Endothelial cell of umbilical vein (primary cell): ENCODE measurements around the gene PLB1. TPM values are rescaled to one million over a fixed set of nuclear protein-coding genes. Genes with fewer than 3 reads are reported as not detected.

ENCODE experiments used
- BruUV-seq: library from RNA; stranded (reverse); fragments of 400-500 nt; replicated peaks from 2 replicates; lab custom pipeline; 2021; lab: Mats Ljungman, UMichigan
- CTCF ChIA-PET: fragments of 300-600, 350-600 bp; sonication (Branson Sonifier 250); formaldehyde crosslinking; loops from one replicate; lab custom pipeline; 2021; ENCODE audit warnings: antibody characterized with exemption, inconsistent platforms; lab: Charles Lee
- POLR2A ChIA-PET: fragments of 300-600, 350-600 bp; sonication (Branson Sonifier 250); formaldehyde crosslinking; loops from one replicate; lab custom pipeline; 2021; ENCODE audit warnings: antibody characterized with exemption, inconsistent platforms; lab: Charles Lee
- DNase-seq: peaks from one replicate; pipeline ENCODE4 v3.0.0-alpha.2; 2011; ENCODE audit warnings: low read depth, low spot score
- FAIRE-seq: peaks from 2 replicates; lab custom pipeline; 2011; peaks lifted over from hg19 to GRCh38; lab: Jason Lieb, UNC
- H2AFZ ChIP-seq: 2 replicates; pipeline ENCODE4 v1.6.0; 2012; ENCODE audit warnings: low read depth, low read length, control low read depth, inconsistent platforms
- H3K27ac ChIP-seq: 2 replicates; pipeline ENCODE4 v1.5.1; 2011; ENCODE audit warnings: low read depth, mild to moderate bottlenecking, control low read depth, low read length, moderate library complexity; ENCODE audit not compliant: insufficient read depth
- H3K27me3 ChIP-seq, 2 experiments: 2 replicates each; pipeline versions ENCODE4 v1.6.0 to v1.6.1; 2011; ENCODE audit warnings: low read length in 2 of 2, mixed read lengths in 1 of 2; ENCODE audit not compliant: control insufficient read depth in 2 of 2, insufficient read depth in 2 of 2
- H3K36me3 ChIP-seq, 2 experiments: 2 replicates in 1 of 2; 3 replicates in 1 of 2; pipeline ENCODE4 v1.5.1; 2011; ENCODE audit warnings: low read length in 2 of 2, mild to moderate bottlenecking in 1 of 2, moderate library complexity in 1 of 2; ENCODE audit not compliant: control insufficient read depth in 2 of 2, insufficient read depth in 2 of 2; ENCODE audit errors: extremely low read depth in 1 of 2
- H3K4me1 ChIP-seq: 3 replicates; pipeline ENCODE4 v1.5.1; 2011; ENCODE audit warnings: mild to moderate bottlenecking, low read length; ENCODE audit not compliant: control insufficient read depth, insufficient read depth; ENCODE audit errors: extremely low read depth
- H3K4me2 ChIP-seq: 2 replicates; pipeline ENCODE4 v1.6.1; 2011; ENCODE audit warnings: low read length, control low read depth, mixed read lengths; ENCODE audit not compliant: insufficient read depth
- H3K4me3 ChIP-seq, 3 experiments: fragments of 200-600 bp in 1 of 3; sonication (generic), shearing (Covaris generic) in 1 of 3; replicated peaks in 1 of 3; 2 replicates each; pipeline ENCODE4 v1.5.1; 2011 to 2016; ENCODE audit warnings: control low read depth in 3 of 3, low read length in 3 of 3, mild to moderate bottlenecking in 2 of 3, inconsistent platforms in 1 of 3, low read depth in 1 of 3, moderate library complexity in 1 of 3; ENCODE audit not compliant: insufficient read depth in 1 of 3
- H3K79me2 ChIP-seq: 2 replicates; pipeline ENCODE4 v1.6.0; 2012; ENCODE audit warnings: low read length, inconsistent platforms; ENCODE audit not compliant: control insufficient read depth, insufficient read depth
- H3K9ac ChIP-seq: replicated peaks from 2 replicates; pipeline ENCODE3; 2011; ENCODE audit warnings: low read length, control low read depth; ENCODE audit not compliant: insufficient read depth; ENCODE audit errors: extremely low read depth
- H3K9me1 ChIP-seq: replicated peaks from 3 replicates; pipeline ENCODE4 v1.6.0; 2011; ENCODE audit warnings: mild to moderate bottlenecking, low read length; ENCODE audit not compliant: control insufficient read depth, insufficient read depth; ENCODE audit errors: extremely low read depth
- H3K9me3 ChIP-seq: replicated peaks from 2 replicates; pipeline ENCODE4 v1.5.1; 2012; ENCODE audit warnings: low read length, inconsistent platforms; ENCODE audit not compliant: control insufficient read depth, insufficient read depth
- H4K20me1 ChIP-seq: replicated peaks from 2 replicates; pipeline ENCODE3; 2011; ENCODE audit warnings: mild to moderate bottlenecking, low read length; ENCODE audit not compliant: control insufficient read depth, insufficient read depth; ENCODE audit errors: extremely low read depth
- CTCF ChIP-seq, 2 donors: IDR thresholded peaks; 1 replicate in 1 of 2; 2 replicates in 1 of 2; pipeline ENCODE4 v1.5.1; 2011; ENCODE audit warnings: low read length in 2 of 2, mild to moderate bottlenecking in 2 of 2, moderate library complexity in 2 of 2, control low read depth in 1 of 2, inconsistent platforms in 1 of 2, low read depth in 1 of 2; ENCODE audit not compliant: insufficient read depth in 1 of 2; ENCODE audit errors: extremely low read depth in 1 of 2
- EZH2 ChIP-seq: IDR thresholded peaks from 2 replicates; pipeline ENCODE4 v1.6.1; 2012; ENCODE audit warnings: borderline replicate concordance, low read depth, mild to moderate bottlenecking, moderate library complexity, low read length, inconsistent platforms; ENCODE audit not compliant: severe bottlenecking
- FOS ChIP-seq: IDR thresholded peaks from 2 replicates; pipeline ENCODE4 v1.6.1; 2011; ENCODE audit warnings: mild to moderate bottlenecking, low read length, moderate library complexity, borderline replicate concordance; ENCODE audit not compliant: insufficient read depth
- GATA2 ChIP-seq: IDR thresholded peaks from 2 replicates; pipeline ENCODE4 v1.7.0; 2011; ENCODE audit warnings: low read depth, mild to moderate bottlenecking, moderate library complexity, mixed read lengths, low read length; ENCODE audit not compliant: insufficient read length, insufficient read depth
- JUN ChIP-seq: IDR thresholded peaks from 2 replicates; pipeline ENCODE4 v1.6.1; 2011; ENCODE audit warnings: borderline replicate concordance, low read depth; ENCODE audit not compliant: insufficient read length, insufficient read depth
- MAX ChIP-seq: IDR thresholded peaks from 2 replicates; pipeline ENCODE4 v1.6.1; 2011; ENCODE audit not compliant: insufficient read depth, insufficient read length
- MYC ChIP-seq: IDR thresholded peaks from one replicate; pipeline ENCODE4 v1.6.1; 2011; ENCODE audit warnings: mild to moderate bottlenecking, low read depth, low read length
- POLR2A ChIP-seq: IDR thresholded peaks from 2 replicates; pipeline ENCODE4 v1.6.1; 2012; ENCODE audit warnings: low read depth, mild to moderate bottlenecking, control low read depth, low read length
- POLR2AphosphoS5 ChIP-seq: IDR thresholded peaks from 2 replicates; pipeline ENCODE4 v1.6.1; 2012; ENCODE audit warnings: low read depth, mild to moderate bottlenecking, control low read depth, low read length, moderate library complexity; ENCODE audit not compliant: insufficient read depth
- dilution Hi-C: fragments of 300-500 bp; cut with MboI; formaldehyde crosslinking; loops from one replicate; pipeline ENCODE4 v1.15.0; 2019; ENCODE audit warnings: low sequenced_read_pairs; ENCODE audit not compliant: extremely low pct_ligation_motif_present
- intact Hi-C: fragments of 100-400 bp; cut with micrococcal nuclease; formaldehyde crosslinking; loops from one replicate; pipeline ENCODE4 v1.10.0; 2022
- polyA plus RNA-seq, 4 experiments: library from polyadenylated mRNA; depleted of rRNA in 3 of 4; stranded (reverse) in 3 of 4; unstranded in 1 of 4; fragments of >200 nt; gene quantifications; 2 replicates each; pipeline versions ENCODE4 v1.2.1 to v1.2.3, GENCODE V29; 2011 to 2012; ENCODE audit warnings: missing spikeins in 1 of 4
- total RNA-seq: library from RNA; stranded (reverse); gene quantifications from 2 replicates; pipeline ENCODE4 v1.2.3, GENCODE V29; 2021

Gene PLB1
- total and polyA plus RNA-seq, 2 donors (not counting 3 experiments of a cell fraction or from before 2014, with no cell fraction given) = 0.75 to 0.80 TPM

GRCh38 chr2:28598484-28598883, 102.6 kb downstream of the PLB1 start:
- Histone ChIP-seq H3K9me1 (no peaks in the 10 kb centered on the region), H3K36me3 (no peaks in the 10 kb centered on the region), H4K20me1 (no peaks in the 10 kb centered on the region), H3K4me1 (peaks cover 19% of the 10 kb centered on the region), H3K79me2 (no peaks in the 10 kb centered on the region), H3K4me2 (no peak overlapping the region), H3K9ac (no peak overlapping the region), H2AFZ (no peak overlapping the region), H3K27ac (no peak overlapping the region), H3K27me3 (no peaks in the 10 kb centered on the region), H3K9me3 (no peaks in the 10 kb centered on the region), H3K4me3 (no peak overlapping the region)
- no peak for DNase-seq
- intact Hi-C loops (no loop called here), dilution Hi-C loops (no loop called here)
- FAIRE-seq = no peak
- ChIA-PET POLR2A (no interaction called here), CTCF (interaction anchor here (2.3 kb wide), 1 partner anchor 14 kb away, joined by 6 read pairs; no protein-coding TSS in a partner anchor)
- no TSS peak for BruUV-seq
- no peak for TF ChIP-seq GATA2
- no peak for TF ChIP-seq CTCF (IDR thresholded peaks at IDR 0.05; ENCODE audit: extremely low read depth in 1 of 2, insufficient read depth in 1 of 2, low read depth in 1 of 2, low read length in 2 of 2)
- TF ChIP-seq FOS = no peak
- TF ChIP-seq MYC = no peak
- TF ChIP-seq POLR2A = no peak
- TF ChIP-seq MAX = no peak
- TF ChIP-seq EZH2 = no peak
- no peak for TF ChIP-seq POLR2AphosphoS5
- no peak for TF ChIP-seq JUN
